Measurements from ENCODE around the gene TMEM150B.

DNA sequence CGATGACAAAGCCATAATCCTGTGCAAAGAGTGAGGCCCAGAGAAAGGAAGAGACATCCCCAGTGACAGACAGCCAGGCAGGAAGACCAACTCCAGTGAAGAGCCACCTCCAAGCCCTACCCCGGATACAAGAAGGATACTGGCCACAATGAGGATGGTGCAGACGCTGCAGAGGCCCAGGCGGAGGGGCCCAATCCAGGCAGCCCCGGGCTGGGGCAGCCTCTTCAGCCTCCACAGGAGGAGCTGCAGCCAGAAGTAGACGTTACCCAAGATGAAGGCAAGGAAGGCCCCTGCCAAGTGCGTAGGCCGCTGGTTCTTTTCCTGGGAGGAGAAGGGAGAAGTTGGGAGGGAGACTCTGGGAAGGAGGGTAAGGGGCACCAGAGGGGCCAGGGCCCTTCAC, 8.5 kb downstream of the TMEM150B start:
- TF ChIP-seq, protein P1, sequence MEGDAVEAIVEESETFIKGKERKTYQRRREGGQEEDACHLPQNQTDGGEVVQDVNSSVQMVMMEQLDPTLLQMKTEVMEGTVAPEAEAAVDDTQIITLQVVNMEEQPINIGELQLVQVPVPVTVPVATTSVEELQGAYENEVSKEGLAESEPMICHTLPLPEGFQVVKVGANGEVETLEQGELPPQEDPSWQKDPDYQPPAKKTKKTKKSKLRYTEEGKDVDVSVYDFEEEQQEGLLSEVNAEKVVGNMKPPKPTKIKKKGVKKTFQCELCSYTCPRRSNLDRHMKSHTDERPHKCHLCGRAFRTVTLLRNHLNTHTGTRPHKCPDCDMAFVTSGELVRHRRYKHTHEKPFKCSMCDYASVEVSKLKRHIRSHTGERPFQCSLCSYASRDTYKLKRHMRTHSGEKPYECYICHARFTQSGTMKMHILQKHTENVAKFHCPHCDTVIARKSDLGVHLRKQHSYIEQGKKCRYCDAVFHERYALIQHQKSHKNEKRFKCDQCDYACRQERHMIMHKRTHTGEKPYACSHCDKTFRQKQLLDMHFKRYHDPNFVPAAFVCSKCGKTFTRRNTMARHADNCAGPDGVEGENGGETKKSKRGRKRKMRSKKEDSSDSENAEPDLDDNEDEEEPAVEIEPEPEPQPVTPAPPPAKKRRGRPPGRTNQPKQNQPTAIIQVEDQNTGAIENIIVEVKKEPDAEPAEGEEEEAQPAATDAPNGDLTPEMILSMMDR (IDR thresholded peaks at IDR 0.05; ENCODE audit: low read length) = no peak
- no peak for TF ChIP-seq EZH2 (IDR thresholded peaks at IDR 0.05; ENCODE audit: borderline replicate concordance, low read length)

Data from OCI-LY1 (cell line).